Activated T-cell treated with anti-CD3 and anti-CD28 coated beads, Interleukin-2, amount 50 U/mL, for 1 hour (primary cell): ENCODE results near the gene PDLIM1.

Experiments
- DNase-seq: peaks from one replicate; pipeline ENCODE4 v3.0.0-alpha.2; 2020

PDLIM1 gene

GRCh38 chr10:95287281-95287680 is 3.5 kb downstream of the PDLIM1 start:
- no peak for DNase-seq

- DNase-seq, result no peak
These were observed 4.1 kb downstream of the PDLIM1 start for GRCh38 chr10:95286707-95287106.

GRCh38 chr10:95285556-95285955 is 5.2 kb downstream of the PDLIM1 start:
- DNase-seq, result no peak

GRCh38 chr10:95284807-95285206 is 6.0 kb downstream of the PDLIM1 start:
- DNase-seq, result no peak

GRCh38 chr10:95282107-95282506 is 8.7 kb downstream of the PDLIM1 start:
- no peak for DNase-seq

GRCh38 chr10:95281206-95281605 is 9.6 kb downstream of the PDLIM1 start:
- DNase-seq, result no peak

- no peak for DNase-seq
These were observed 10.2 kb downstream of the PDLIM1 start for GRCh38 chr10:95280637-95281036.

- DNase-seq, result no peak
These were observed 11.6 kb downstream of the PDLIM1 start for GRCh38 chr10:95279042-95279820.

- DNase-seq, result no peak
These were observed 12.5 kb downstream of the PDLIM1 start for GRCh38 chr10:95278061-95278988.

GRCh38 chr10:95277614-95278013 is 13.2 kb downstream of the PDLIM1 start:
- no peak for DNase-seq

GRCh38 chr10:95277201-95277570 is 13.6 kb downstream of the PDLIM1 start:
- DNase-seq, result no peak

GRCh38 chr10:95276367-95277200 is 14.2 kb downstream of the PDLIM1 start:
- DNase-seq, result no peak

GRCh38 chr10:95275726-95276366 is 15.0 kb downstream of the PDLIM1 start:
- DNase-seq, result no peak

- DNase-seq, result no peak
These were observed 17.1 kb downstream of the PDLIM1 start for GRCh38 chr10:95273393-95274312.

GRCh38 chr10:95268438-95268837 is 22.4 kb downstream of the PDLIM1 start:
- no peak for DNase-seq

GRCh38 chr10:95267251-95267650 is 23.6 kb downstream of the PDLIM1 start:
- DNase-seq, result no peak

GRCh38 chr10:95266674-95267095 is 24.1 kb downstream of the PDLIM1 start:
- no peak for DNase-seq

- no peak for DNase-seq
These were observed 25.2 kb downstream of the PDLIM1 start for GRCh38 chr10:95265572-95265971.

GRCh38 chr10:95264227-95265051 is 26.4 kb downstream of the PDLIM1 start:
- DNase-seq, result no peak

GRCh38 chr10:95263864-95264226 is 27.0 kb downstream of the PDLIM1 start:
- no peak for DNase-seq
